Iris pigment epithelial cell (primary cell): ENCODE measurements around the gene PILRA.
"Not testable (repeated sequence)": the region's sequence is repeated elsewhere in the genome, so short reads cannot be mapped to it uniquely, and the experiment has no call there.

Experiments used
- DNase-seq: peaks from one replicate; pipeline ENCODE4 v3.0.0-alpha.2; 2011; ENCODE audit warnings: low read depth

The PILRA gene

DNA sequence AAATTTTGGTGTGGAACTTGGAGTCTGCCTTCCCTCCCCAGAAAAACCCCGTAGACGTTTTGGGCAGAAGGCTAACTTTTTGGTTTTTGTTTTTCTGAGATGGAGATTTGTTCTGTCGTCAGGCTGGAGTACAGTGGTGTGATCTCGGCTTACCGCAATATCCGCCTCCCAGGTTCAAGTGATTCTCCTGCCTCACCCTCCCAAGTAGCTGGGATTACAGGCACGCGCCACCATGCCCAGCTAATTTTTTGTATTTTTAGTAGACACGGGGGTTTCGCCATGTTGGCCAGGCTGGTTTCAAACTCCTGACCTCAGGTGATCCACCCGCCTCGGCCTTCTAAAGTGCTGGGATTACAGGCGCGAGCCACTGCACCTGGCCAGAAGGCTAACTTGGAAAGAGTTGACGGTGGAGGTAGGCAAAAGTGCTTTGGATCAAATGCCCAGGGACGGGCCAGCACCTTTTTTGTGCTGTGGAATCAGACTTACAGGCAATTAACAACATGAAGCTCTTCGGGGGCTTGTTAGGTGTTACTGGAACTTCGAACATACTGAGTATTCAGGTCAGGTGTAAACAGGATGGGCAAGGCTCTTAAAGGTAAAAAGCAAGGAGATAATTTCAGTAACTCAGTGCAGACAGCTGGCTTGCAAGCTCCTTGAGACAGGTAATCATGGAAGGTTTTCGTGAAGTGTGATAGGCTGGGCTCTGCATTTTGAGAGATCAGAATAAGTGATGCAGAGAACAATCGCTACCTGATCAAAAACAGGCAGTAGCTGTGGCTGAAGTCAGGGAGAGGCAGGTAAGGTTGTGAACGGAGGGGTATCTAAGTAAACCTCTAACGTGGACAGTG, 61.2 kb downstream of the PILRA start:
- no peak for DNase-seq

DNA sequence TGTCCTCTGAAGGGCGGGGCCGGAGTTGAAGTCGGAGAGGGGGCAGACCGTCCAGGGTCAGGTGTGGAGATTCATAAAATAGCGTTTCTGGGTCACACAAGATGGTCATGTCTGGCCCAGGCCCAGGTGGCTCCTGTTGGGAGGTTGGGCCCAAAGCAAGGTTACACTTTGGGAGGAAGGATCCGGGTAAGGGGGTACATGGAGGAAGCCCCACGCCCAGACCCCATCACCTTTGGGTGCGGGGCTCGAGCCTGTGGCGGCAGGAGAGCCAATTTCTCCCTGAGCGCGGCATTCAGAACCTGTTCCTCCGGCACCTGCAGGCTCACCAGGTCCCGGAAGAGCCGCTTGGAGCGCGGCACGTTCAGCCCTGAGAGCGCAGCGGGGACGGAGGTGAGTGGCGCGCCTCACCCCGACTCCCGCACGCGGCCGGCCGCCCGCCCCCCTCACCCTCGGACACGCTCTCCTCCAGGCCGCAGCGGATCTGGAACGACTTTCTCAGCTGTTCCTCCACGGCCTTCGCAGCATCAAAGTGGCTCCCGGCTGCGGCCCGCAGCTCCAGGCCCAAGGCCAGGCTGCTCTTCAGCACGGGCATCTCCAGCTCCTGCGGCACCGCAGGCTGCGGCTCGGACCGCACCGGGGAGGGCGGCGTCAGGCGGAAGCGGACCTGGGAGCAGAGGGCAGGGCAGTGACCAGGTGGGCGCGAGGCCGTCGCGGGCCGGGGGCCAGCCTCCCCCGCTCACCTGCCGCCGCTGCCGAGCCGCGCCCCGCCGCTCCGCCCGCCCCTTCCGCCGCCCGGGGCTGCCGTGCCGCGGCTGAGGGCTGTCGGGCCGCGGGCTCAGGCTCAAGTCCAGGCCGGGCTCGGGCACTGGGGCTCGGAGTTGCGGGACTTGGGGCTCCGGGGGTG, 62.4 kb downstream of the PILRA start:
- DNase-seq = peak; percentile 38

DNA sequence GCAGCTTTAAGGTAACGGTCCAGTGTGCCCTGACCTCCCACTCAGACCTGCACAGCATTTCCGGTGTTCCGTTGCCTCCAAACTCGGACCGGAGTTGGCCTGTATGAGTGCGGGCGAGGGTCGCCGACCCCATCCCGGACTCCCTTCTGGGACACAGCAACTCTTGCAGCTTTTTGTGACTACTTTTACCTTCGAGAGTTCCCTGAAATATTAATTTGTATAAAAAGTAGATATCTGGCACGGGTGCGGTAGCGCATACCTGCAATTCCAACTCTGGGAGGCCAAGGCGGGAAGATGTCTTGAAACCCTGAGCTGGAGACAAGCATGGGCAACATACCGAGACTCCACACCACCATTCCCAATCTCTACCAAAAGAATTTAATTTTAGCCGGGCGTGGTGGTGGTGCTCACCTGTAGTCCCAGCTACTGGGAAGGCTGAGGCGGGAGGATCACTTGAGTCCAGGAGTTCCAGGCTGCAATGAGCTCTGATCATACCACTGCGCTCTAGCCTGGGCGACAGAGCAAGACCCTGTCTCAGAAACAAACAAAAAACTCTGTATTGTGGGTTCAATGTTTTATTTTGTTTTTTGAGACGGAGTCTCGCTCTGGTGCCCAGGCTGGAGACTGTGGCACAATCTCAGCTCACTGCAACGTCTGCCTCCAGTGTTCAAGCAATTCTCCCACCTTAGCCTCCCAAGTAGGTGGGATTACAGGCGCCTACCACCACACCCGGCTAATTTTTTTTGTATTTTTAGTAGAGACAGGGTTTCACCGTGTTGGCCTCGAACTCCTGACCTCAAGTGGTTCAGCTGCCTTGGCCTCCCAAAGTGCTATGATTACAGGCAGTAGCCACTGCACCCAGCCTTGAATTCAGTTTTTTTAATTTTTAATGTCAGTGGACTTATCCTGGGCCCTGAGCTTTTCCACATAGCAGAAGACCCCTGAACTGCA, 64.1 kb downstream of the PILRA start:
- DNase-seq = no peak

DNA sequence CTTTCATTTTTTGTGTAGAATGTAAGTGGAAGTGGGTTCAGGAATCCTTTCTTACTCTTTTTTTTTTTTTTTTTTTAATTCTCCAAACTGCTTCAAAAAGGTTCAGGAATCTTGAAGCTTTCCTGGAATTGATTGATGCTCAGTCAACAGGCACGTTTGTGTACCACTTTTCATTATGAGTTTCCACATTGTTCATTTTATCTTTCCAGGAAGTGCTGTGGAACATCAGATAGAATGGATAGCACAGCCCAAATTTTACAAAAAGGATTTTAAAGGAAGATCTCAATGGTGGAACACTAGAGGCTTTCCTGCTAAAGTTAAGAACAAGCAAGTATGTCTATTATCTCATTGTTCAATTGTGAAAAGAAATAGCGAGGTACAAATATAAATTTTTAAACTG, 64.9 kb downstream of the PILRA start:
- no peak for DNase-seq

DNA sequence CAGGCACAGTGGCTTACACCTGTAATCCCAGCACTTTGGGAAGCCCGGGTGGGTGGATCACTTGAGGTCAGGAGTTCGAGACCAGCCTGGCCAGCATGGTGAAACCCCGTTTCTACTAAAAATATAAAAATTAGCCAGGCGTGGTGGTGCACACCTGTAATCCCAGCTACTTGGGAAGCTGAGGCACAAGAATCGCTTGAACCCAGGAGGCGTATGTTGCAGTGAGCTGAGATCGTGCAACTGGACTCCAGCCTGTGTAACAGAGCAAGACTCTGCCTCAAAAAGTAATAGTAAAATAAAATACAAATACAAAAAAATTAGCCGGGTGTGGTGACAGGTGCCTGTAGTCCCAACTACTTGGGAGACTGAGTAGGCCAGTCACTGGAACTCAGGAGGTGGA, 65.4 kb downstream of the PILRA start:
- not testable (repeated sequence) for DNase-seq

DNA sequence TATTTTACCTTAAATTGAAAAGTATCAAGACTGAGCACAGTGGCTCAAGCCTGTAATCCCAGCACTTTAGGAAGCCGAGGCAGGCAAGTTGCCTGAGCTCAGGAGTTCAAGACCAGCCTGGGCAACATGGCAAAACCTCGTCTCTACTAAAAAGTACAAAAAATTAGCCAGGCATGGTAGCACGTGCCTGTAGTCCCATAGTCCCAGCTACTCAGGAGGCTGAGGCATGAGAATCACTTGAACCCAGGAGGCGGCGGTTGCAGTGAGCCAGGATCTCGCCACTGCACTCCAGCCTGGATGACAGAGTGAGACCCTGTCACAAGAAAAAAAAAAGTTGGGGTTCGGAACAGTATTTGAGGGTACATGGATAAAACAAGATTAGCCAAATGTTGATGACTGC, 66.0 kb downstream of the PILRA start:
- DNase-seq = not testable (repeated sequence)

DNA sequence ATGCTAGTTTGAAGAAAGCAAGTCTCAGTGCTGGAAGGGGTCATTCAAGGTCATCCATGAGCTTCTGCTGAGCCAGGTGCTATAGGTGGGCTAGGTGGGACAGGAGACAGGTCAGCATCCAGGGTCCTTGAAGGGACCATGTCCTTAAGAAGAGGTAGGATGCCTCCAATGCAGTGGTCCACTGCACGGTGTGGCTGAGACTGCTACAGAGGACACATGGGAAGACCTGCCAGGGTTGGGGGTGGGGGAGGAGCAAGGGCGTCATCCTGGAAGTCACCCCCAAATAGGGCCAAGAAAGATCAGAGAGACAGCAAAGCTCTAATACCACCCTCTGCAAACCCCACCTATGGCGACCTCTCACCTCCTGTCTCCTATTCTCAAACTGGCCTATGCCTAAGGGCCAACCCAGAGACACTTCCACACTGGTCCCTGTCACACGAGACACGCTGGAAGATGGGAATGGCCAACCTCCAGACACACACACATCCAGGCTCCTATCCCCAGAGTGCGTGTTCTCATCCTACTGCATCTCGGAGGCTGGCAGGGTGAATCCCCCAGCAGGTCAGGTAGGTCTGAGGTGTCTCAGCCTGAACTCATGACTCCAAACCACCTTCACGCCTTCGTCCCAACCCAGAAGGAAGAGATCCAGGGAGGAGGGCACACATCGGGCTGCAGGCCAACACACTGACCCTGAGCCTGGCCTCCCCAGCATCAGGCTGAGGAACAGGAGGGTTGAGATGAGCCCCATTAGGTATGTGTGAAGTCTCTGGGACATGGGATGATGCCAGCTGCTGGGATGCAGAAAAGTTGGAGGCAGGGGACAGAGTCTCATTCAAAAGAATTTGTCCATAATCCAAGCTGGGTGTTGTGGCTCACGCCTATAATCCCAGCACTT, 68.6 kb downstream of the PILRA start:
- no peak for DNase-seq

DNA sequence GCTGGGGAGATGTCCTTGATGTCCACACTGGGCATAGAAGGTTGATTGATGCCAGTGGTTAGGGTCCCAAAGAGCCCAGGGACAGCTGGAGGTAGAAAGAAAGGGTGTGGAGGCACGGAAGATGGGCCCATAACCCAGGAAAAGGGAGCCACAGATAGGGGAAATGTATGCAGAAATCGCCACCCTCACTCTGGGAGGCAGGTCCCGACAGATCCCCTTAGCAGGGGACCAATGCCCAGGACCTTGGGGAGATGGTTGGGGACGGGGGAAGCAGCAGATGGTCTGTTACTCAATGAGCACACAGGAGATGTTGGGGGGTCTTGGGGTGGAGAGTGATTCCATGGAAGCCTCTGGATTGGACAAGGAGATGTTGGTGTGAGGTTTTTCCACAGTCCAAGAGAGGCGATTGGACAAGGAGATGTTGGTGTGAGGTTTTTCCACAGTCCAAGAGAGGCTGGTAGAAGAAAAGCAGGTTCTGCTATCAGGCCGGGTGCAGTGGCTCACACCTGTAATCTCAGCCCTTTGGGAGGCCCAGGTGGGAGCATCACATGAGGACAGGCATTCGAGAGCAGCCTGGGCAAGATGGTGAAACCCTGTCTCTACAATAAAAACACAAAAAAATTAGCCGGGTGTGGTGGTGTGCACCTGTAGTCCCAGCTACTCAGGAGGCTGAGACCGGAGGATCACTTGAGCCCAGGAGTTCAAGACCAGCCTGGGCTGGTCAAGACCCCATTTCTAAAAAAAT, 70.0 kb downstream of the PILRA start:
- no peak for DNase-seq

DNA sequence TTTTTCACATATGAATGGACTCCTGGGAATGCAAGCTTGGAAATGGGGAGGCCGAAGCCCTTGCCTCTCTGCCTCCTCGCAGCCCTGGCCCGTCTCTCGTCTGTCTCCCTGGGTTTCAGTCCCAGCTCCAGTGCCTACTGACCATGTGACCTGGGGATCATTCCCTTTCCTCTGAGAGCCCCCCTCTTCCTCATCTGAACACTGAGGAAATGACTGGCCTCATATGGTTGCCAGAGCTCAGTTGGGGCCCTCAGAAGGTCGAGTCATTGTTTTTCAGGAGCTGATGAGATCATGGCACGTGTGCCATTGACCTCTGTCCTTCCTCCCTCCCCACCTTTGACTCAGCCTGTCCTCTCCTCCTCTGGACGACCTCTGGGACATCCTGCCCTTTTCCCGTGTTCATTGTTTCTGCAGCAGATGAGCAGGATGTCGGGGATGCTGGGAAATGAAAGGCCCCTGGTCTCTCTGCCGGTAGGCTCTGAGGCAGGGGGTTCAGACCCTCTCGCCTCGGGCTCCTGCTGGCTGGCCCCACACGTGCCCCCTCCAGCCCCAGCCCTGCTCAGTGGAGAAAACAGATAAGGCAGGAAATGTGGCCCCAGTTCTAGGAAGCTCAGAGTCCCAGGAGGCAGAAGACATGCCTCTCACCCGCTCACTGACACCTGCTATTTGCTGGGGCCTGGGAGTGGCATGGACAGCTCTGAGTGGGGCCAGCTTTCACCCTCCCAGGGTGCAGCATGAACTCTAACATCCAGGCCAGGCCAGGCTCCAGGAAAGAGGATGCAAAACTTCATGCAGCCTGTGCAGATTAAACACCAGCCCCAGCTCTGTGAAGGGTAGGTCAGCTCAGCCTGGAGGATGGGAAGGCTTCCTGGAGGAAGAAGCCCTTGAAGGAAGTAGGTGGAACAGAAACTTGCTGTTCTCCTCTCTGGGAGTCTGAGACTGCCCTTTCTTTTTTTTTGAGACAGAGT, 71.3 kb downstream of the PILRA start:
- DNase-seq = peak; percentile 68

DNA sequence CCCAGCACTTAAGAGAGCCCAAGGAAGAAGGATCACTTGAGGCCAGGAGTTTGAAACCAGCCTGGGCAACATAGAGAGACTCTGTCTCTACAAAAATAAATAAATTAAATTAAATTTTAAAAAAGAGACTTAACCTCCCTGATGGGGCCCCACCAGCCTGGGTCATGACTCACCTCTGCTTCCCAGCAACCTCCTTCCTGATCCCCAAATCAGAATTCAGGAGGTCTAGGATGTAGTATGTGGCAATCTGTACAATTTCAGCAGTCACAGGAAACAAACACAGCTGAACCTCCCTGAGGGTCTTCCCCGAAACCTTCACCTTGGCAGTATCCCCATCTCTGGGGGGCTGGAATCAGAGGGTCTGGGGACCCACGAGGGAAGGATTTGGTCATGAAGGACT, 72.8 kb downstream of the PILRA start:
- peak; percentile 53 for DNase-seq

DNA sequence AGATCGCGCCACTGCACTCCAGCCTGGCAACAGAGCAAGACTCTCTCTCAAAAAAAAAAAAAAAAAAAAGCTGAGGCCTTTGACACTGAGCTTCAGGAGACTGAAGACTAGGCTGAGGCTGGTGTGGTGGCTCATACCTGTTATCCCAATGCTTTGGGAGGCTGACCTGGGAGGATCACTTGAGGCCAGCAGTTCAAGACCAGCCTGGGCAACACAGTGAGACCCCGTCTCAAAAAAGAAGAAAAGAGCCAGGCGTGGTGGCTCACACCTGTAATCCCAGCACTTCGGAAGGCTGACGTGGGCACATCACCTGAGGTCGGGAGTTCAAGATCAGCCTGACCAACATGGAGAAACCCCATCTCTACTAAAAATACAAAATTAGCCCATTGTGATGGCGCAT, 74.1 kb downstream of the PILRA start:
- DNase-seq = not testable (repeated sequence)

DNA sequence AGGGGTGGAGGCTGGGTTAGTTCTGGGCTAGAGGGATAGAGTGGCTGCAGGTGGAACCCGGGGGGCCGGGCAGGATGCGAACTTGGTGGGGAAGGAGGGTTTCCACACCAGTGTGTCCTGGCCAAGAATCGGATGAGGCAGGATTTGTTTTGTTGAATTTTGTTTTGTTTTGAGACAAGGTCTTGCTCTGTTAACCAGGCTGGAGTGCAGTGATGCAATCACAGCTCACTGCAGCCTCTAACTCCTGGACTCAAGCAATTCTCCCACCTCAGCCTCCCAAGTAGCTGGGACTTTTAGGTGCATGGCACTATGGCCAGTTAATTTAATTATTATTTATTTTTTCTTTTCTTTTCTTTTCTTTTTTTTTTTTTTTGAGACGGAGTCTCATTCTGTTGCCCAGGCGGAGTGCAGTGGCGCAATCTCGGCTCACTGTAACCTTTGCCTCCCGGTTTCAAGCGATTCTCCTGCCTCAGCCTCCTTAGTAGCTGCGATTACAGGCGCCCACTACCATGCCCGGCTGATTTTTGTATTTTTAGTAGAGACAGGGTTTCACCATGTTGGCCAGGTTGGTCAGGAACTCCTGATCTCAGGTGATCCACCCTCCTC, 76.0 kb downstream of the PILRA start:
- DNase-seq = peak; percentile 19
